Panc1 (cell line): ENCODE data around the gene COPZ1.

Source experiments
- POLR2AphosphoS5 ChIP-seq: IDR thresholded peaks from 2 replicates; pipeline ENCODE4 v1.6.1; 2012; ENCODE audit warnings: mild to moderate bottlenecking, low read depth, low read length, moderate library complexity
- SIN3A ChIP-seq: IDR thresholded peaks from 2 replicates; pipeline ENCODE4 v1.6.1; 2012; ENCODE audit warnings: low read depth, mild to moderate bottlenecking, low read length, moderate library complexity, borderline replicate concordance; ENCODE audit not compliant: insufficient read depth
- TCF7L2 ChIP-seq: IDR thresholded peaks from 2 replicates; pipeline ENCODE4 v1.6.1; 2011; ENCODE audit warnings: mild to moderate bottlenecking, low read depth, low read length, inconsistent platforms
- TF ChIP-seq, protein P1 (sequence below): fragments of 450-650 bp; IDR thresholded peaks from 2 replicates; pipeline ENCODE4 v1.5.1; 2017; ENCODE audit warnings: mild to moderate bottlenecking
- TF ChIP-seq, protein P2 (sequence below), 2 experiments: IDR thresholded peaks; 2 replicates each; pipeline ENCODE4 v1.6.1; 2011 to 2012; ENCODE audit warnings: low read depth in 2 of 2, control low read depth in 1 of 2, low read length in 1 of 2, mild to moderate bottlenecking in 1 of 2, moderate library complexity in 1 of 2; ENCODE audit not compliant: insufficient read depth in 1 of 2

DNA sequence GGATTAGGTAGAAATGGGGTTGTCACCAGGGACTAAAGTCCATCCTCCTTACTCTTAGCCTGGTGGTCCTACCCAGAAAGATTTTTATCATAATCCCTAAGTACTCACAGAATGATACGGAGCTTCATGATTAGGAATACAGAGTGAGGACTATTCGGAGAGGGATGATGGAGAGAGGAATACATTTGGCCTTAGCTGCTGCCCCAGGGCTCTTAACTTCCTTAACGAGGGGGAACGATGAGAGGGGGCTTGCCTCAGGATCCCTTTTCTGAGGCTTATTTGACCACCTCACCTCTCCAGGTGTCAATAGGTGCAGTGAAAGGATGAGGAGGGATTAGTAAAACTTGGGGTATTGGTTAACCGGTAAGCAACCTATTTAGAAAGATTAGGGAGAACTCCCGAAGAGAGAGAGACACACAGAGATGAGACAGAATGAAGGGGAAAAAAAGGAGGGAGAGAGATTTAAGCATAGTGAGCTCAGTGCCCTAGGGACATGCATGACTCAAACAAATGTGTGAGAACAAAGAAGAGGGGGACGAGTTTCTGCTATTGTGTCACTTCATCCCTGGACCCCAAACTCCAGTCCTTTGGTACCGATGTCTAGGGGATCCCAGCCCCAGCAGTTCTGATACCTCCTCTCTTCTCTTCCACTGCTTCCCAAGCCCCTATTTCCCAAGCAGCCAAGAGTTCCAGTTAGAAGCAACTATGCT, 25.3 kb upstream of the COPZ1 start:
- TF ChIP-seq, protein P1, sequence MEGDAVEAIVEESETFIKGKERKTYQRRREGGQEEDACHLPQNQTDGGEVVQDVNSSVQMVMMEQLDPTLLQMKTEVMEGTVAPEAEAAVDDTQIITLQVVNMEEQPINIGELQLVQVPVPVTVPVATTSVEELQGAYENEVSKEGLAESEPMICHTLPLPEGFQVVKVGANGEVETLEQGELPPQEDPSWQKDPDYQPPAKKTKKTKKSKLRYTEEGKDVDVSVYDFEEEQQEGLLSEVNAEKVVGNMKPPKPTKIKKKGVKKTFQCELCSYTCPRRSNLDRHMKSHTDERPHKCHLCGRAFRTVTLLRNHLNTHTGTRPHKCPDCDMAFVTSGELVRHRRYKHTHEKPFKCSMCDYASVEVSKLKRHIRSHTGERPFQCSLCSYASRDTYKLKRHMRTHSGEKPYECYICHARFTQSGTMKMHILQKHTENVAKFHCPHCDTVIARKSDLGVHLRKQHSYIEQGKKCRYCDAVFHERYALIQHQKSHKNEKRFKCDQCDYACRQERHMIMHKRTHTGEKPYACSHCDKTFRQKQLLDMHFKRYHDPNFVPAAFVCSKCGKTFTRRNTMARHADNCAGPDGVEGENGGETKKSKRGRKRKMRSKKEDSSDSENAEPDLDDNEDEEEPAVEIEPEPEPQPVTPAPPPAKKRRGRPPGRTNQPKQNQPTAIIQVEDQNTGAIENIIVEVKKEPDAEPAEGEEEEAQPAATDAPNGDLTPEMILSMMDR = no peak
- TF ChIP-seq SIN3A (no peak), POLR2AphosphoS5 (no peak), TCF7L2 (no peak)
- TF ChIP-seq, protein P2, sequence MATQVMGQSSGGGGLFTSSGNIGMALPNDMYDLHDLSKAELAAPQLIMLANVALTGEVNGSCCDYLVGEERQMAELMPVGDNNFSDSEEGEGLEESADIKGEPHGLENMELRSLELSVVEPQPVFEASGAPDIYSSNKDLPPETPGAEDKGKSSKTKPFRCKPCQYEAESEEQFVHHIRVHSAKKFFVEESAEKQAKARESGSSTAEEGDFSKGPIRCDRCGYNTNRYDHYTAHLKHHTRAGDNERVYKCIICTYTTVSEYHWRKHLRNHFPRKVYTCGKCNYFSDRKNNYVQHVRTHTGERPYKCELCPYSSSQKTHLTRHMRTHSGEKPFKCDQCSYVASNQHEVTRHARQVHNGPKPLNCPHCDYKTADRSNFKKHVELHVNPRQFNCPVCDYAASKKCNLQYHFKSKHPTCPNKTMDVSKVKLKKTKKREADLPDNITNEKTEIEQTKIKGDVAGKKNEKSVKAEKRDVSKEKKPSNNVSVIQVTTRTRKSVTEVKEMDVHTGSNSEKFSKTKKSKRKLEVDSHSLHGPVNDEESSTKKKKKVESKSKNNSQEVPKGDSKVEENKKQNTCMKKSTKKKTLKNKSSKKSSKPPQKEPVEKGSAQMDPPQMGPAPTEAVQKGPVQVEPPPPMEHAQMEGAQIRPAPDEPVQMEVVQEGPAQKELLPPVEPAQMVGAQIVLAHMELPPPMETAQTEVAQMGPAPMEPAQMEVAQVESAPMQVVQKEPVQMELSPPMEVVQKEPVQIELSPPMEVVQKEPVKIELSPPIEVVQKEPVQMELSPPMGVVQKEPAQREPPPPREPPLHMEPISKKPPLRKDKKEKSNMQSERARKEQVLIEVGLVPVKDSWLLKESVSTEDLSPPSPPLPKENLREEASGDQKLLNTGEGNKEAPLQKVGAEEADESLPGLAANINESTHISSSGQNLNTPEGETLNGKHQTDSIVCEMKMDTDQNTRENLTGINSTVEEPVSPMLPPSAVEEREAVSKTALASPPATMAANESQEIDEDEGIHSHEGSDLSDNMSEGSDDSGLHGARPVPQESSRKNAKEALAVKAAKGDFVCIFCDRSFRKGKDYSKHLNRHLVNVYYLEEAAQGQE (IDR thresholded peaks at IDR 0.05; ENCODE audit: insufficient read depth in 1 of 2, low read depth in 2 of 2, low read length in 1 of 2) = no peak
